Skeletal muscle satellite cell (primary cell): ENCODE results near the gene TLE2.

ENCODE experiments used
- H3K27me3 ChIP-seq: 2 replicates; pipeline ENCODE4 v1.7.0; 2013; ENCODE audit warnings: low read length; ENCODE audit not compliant: control insufficient read depth, insufficient read depth
- H3K36me3 ChIP-seq: 2 replicates; pipeline ENCODE4 v1.7.0; 2013; ENCODE audit warnings: mild to moderate bottlenecking, control low read depth, low read length; ENCODE audit not compliant: insufficient read depth
- H3K4me1 ChIP-seq: 2 replicates; pipeline ENCODE4 v1.7.0; 2013; ENCODE audit warnings: low read length; ENCODE audit not compliant: control insufficient read depth, insufficient read depth
- H3K4me2 ChIP-seq: 2 replicates; pipeline ENCODE4 v1.7.0; 2013; ENCODE audit warnings: mild to moderate bottlenecking, low read length
- H3K4me3 ChIP-seq: 2 replicates; pipeline ENCODE4 v1.7.0; 2013; ENCODE audit warnings: low read length
- H3K9ac ChIP-seq: 2 replicates; pipeline ENCODE4 v1.7.0; 2013; ENCODE audit warnings: mild to moderate bottlenecking, low read depth, low read length, moderate library complexity
- H3K9me3 ChIP-seq: replicated peaks from 2 replicates; pipeline ENCODE4 v1.7.0; 2013; ENCODE audit warnings: mild to moderate bottlenecking, control low read depth, low read length

Gene TLE2

GRCh38 chr19:3062165-3063105, 33.4 kb upstream of the TLE2 start, which contains the start of gene TLE5:
Gene TLE5, minus strand, starts transcription at chr19:3062495. Its CDS starts 295 bp downstream, at chr19:3062200.
- H3K9me3 ChIP-seq = no peaks in the 10 kb centered on the region
- H3K4me3 ChIP-seq = peak within 1 kb of the TSS; percentile 96
- peak within 1 kb of the TSS; percentile 92 for H3K9ac ChIP-seq
- peaks cover 30% of the 10 kb centered on the region for H3K36me3 ChIP-seq
- H3K27me3 ChIP-seq = no peaks in the 10 kb centered on the region
- H3K4me2 ChIP-seq = peak within 1 kb of the TSS; percentile 97
- H3K4me1 ChIP-seq = peaks cover 22% of the 10 kb centered on the region

GRCh38 chr19:3061182-3062161, 32.4 kb upstream of the TLE2 start:
- H3K4me3 ChIP-seq = peak overlapping the region; percentile 96
- H3K9me3 ChIP-seq = no peaks in the 10 kb centered on the region
- peaks cover 36% of the 10 kb centered on the region for H3K36me3 ChIP-seq
- peak overlapping the region; percentile 97 for H3K4me2 ChIP-seq
- H3K4me1 ChIP-seq = peaks cover 26% of the 10 kb centered on the region
- peak overlapping the region; percentile 92 for H3K9ac ChIP-seq
- H3K27me3 ChIP-seq = no peaks in the 10 kb centered on the region

GRCh38 chr19:3060857-3061181, 31.7 kb upstream of the TLE2 start:
- H3K9ac ChIP-seq = peak overlapping the region; percentile 92
- H3K4me1 ChIP-seq = peaks cover 26% of the 10 kb centered on the region
- peak overlapping the region; percentile 97 for H3K4me2 ChIP-seq
- H3K4me3 ChIP-seq = peak overlapping the region; percentile 96
- H3K27me3 ChIP-seq = no peaks in the 10 kb centered on the region
- peaks cover 37% of the 10 kb centered on the region for H3K36me3 ChIP-seq
- H3K9me3 ChIP-seq = no peaks in the 10 kb centered on the region

- H3K9me3 ChIP-seq = no peaks in the 10 kb centered on the region
- peaks cover 26% of the 10 kb centered on the region for H3K4me1 ChIP-seq
- peak overlapping the region; percentile 23 for H3K4me2 ChIP-seq
- H3K27me3 ChIP-seq = no peaks in the 10 kb centered on the region
- H3K36me3 ChIP-seq = peaks cover 49% of the 10 kb centered on the region
- no peak overlapping the region for H3K9ac ChIP-seq
- no peak overlapping the region for H3K4me3 ChIP-seq
These were observed 30.6 kb upstream of the TLE2 start for GRCh38 chr19:3059653-3060052.

GRCh38 chr19:3058821-3059314, 29.8 kb upstream of the TLE2 start:
- Histone ChIP-seq H3K4me3 (no peak overlapping the region), H3K9ac (no peak overlapping the region), H3K4me1 (peaks cover 26% of the 10 kb centered on the region), H3K9me3 (no peaks in the 10 kb centered on the region), H3K36me3 (peaks cover 55% of the 10 kb centered on the region), H3K27me3 (no peaks in the 10 kb centered on the region), H3K4me2 (no peak overlapping the region)

GRCh38 chr19:3058009-3058820, 29.1 kb upstream of the TLE2 start:
- Histone ChIP-seq H3K27me3 (no peaks in the 10 kb centered on the region), H3K36me3 (peaks cover 61% of the 10 kb centered on the region), H3K9ac (no peak overlapping the region), H3K4me2 (no peak overlapping the region), H3K4me1 (peaks cover 26% of the 10 kb centered on the region), H3K9me3 (no peaks in the 10 kb centered on the region), H3K4me3 (no peak overlapping the region)

- no peaks in the 10 kb centered on the region for H3K9me3 ChIP-seq
- H3K9ac ChIP-seq = peak overlapping the region; percentile 35
- H3K27me3 ChIP-seq = no peaks in the 10 kb centered on the region
- peak overlapping the region; percentile 32 for H3K4me2 ChIP-seq
- peaks cover 69% of the 10 kb centered on the region for H3K36me3 ChIP-seq
- no peak overlapping the region for H3K4me3 ChIP-seq
- H3K4me1 ChIP-seq = peaks cover 21% of the 10 kb centered on the region
These were observed 28.2 kb upstream of the TLE2 start for GRCh38 chr19:3057275-3057714.

GRCh38 chr19:3056417-3057088, 27.5 kb upstream of the TLE2 start:
- Histone ChIP-seq H3K9me3 (no peaks in the 10 kb centered on the region), H3K4me2 (no peak overlapping the region), H3K36me3 (peaks cover 72% of the 10 kb centered on the region), H3K4me3 (no peak overlapping the region), H3K9ac (no peak overlapping the region), H3K27me3 (no peaks in the 10 kb centered on the region), H3K4me1 (peaks cover 21% of the 10 kb centered on the region)

GRCh38 chr19:3055741-3056416, 26.8 kb upstream of the TLE2 start:
- H3K36me3 ChIP-seq = peaks cover 72% of the 10 kb centered on the region
- peaks cover 18% of the 10 kb centered on the region for H3K4me1 ChIP-seq
- H3K27me3 ChIP-seq = no peaks in the 10 kb centered on the region
- H3K4me2 ChIP-seq = no peak overlapping the region
- H3K4me3 ChIP-seq = no peak overlapping the region
- H3K9me3 ChIP-seq = no peaks in the 10 kb centered on the region
- no peak overlapping the region for H3K9ac ChIP-seq
